HG02970 (cell line): ENCODE results near the gene ORMDL3.
"Not testable (repeated sequence)": the region's sequence is repeated elsewhere in the genome, so short reads cannot be mapped to it uniquely, and the experiment has no call there.

Experiments used
- ATAC-seq: cut with Tn5 transposase; IDR thresholded peaks from one replicate; pipeline ENCODE4 v1.9.1; 2021; ENCODE audit warnings: mild to moderate bottlenecking, moderate library complexity, moderate number of reproducible peaks; ENCODE audit not compliant: unreplicated experiment, low FRiP score

Gene ORMDL3

GRCh38 chr17:39894681-39895376, 32.6 kb downstream of the ORMDL3 start:
- no peak for ATAC-seq

DNA sequence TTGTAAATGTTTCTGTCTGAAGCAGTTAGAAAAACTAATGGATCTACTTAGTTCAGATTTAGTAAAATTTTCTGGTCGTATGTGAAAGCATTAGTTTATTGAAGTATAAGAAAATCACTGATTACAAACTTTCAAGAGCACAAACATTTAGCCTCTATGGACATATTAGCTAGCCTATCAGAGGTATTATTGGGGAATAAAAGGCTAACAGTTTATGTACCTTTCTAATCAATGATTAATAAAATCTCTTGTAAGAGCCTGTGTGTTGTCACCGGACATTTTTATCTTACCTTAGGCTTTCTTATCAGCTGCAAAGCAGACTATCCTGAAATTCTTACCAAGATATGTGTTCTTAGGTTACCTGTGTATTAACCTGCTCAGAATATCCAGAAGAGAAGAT, 38.2 kb downstream of the ORMDL3 start:
- no peak for ATAC-seq

DNA sequence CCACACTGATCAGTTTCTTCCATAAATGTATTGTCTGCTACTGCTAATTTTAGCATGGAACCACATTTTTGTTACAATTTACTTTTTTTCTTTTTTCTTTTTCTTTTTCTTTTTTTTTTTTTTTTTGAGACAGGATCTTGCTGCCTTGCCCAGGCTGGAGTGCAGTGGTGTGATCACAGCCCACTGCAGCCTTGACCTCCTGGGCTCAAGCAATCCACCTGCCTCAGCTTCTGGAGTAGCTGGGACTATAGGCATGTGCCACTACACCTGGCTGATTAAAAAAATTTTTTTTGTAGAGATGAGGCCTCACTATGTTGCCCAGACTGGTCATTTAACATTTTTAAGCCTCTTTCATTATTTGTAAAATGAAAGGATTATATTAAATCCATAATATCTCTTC, 40.3 kb downstream of the ORMDL3 start:
- no peak for ATAC-seq

GRCh38 chr17:39886102-39886501, 41.3 kb downstream of the ORMDL3 start:
- ATAC-seq = not testable (repeated sequence)

- ATAC-seq = no peak
Observed at GRCh38 chr17:39872751-39873150, 54.6 kb downstream of the ORMDL3 start.

GRCh38 chr17:39871801-39872200, 55.6 kb downstream of the ORMDL3 start:
- ATAC-seq = no peak
